Prostate gland (tissue), 2 donors: Measurements from ENCODE around the gene CAPN8.

ENCODE experiments used
- POLR2A ChIP-seq: fragments of 450-650 bp; IDR thresholded peaks from one replicate; pipeline ENCODE4 v1.6.1; 2016; ENCODE audit warnings: antibody characterized with exemption, mild to moderate bottlenecking
- TF ChIP-seq, protein P1 (sequence below), 4 experiments: fragments of 200-600 bp in 2 of 4; fragments of 450-650 bp in 2 of 4; sonication (generic) in 2 of 4; IDR thresholded peaks; 1 replicate in 3 of 4; 2 replicates in 1 of 4; pipeline ENCODE4 v1.5.1; 2016 to 2019; ENCODE audit warnings: antibody characterized with exemption in 4 of 4, mild to moderate bottlenecking in 2 of 4, moderate library complexity in 2 of 4

DNA sequence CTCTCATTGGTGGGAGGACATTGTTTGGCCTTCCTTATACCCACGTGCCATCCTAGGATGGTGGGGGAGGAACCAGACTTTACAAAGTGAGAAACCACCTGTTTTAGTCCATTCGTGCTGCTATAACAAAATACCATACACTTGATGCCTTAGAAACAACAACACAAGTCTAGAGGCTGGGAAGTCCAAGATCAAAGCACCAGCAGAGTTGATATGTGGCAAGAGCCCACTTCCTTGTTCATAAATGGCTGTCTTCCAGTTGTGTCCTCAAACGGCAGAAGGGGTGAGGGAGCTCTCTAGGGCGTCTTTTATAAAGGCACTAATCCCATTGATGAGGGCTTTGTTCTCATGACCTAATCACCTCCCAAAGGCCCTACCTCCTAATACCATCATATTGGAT is 31.1 kb downstream of the CAPN8 start:
- TF ChIP-seq, protein P1, sequence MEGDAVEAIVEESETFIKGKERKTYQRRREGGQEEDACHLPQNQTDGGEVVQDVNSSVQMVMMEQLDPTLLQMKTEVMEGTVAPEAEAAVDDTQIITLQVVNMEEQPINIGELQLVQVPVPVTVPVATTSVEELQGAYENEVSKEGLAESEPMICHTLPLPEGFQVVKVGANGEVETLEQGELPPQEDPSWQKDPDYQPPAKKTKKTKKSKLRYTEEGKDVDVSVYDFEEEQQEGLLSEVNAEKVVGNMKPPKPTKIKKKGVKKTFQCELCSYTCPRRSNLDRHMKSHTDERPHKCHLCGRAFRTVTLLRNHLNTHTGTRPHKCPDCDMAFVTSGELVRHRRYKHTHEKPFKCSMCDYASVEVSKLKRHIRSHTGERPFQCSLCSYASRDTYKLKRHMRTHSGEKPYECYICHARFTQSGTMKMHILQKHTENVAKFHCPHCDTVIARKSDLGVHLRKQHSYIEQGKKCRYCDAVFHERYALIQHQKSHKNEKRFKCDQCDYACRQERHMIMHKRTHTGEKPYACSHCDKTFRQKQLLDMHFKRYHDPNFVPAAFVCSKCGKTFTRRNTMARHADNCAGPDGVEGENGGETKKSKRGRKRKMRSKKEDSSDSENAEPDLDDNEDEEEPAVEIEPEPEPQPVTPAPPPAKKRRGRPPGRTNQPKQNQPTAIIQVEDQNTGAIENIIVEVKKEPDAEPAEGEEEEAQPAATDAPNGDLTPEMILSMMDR (IDR thresholded peaks at IDR 0.05), result no peak
- TF ChIP-seq POLR2A, result no peak
